ENCODE results near the gene VSIG2.
A peak's percentile ranks its signal among the peaks of the same experiment; 100 is the strongest.
"Not testable (repeated sequence)": the region's sequence is repeated elsewhere in the genome, so short reads cannot be mapped to it uniquely, and the experiment has no call there.

The VSIG2 gene, protein sequence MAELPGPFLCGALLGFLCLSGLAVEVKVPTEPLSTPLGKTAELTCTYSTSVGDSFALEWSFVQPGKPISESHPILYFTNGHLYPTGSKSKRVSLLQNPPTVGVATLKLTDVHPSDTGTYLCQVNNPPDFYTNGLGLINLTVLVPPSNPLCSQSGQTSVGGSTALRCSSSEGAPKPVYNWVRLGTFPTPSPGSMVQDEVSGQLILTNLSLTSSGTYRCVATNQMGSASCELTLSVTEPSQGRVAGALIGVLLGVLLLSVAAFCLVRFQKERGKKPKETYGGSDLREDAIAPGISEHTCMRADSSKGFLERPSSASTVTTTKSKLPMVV

DNA sequence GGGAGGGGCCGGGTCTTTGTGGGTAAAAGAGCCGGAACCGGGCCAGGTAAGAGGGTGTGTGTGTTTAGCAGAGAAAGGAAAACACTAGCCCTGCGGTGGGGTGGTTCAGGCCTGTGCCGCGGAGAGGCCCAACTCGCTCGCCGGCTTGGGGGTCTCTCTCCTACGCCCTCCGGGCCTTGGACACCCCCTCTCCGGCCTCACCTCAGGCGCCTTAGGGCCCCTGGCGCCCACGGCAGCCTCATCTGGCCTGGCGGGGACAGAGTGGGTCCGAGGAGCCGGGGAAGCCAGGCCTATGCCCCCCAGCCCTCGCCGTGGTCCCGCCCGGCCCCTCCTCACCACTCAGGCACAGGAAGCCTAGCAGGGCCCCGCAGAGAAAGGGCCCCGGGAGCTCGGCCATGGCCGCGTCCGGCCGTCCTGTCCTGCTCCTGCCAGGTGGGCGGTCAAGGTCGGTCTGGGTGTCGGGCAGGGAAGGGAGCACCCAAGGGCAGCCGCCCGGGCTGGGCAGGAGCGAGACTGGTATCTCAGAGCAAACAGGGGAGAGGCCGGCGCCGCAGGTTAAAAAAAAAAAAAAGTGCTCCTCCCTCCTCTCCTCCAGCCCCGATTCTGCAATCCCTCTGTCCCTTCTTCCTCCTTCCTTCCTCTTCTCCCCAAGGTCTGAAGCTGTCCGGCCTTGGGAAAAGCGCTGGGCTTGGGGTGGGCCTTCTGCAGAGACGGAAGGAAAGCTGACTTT lies at the start of gene VSIG2:
Gene VSIG2 (minus strand): TSS at position 515 of the 730 bp plus-strand sequence. CDS start 118 bp downstream, at position 397.
- no peak for DNase-seq

DNA sequence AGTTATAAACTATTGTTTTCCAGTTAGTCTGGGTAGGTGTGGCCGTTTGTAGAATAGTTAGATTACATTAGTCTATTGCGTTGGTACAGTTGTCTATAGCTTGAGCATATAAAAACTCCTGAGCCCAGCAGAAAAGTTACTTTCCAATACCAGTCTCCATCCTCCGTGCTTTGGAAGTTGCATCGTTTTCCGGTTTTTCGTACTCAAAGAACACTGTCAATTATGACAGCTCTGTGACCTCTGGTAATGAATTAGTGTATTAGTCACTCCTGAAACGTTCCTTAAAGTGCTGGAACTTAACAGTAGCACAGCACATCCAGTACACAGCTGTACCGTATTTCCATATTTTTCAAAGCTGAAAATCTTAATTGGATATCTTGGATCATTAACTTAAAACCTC lies 49.0 kb upstream of the VSIG2 start:
- peak; percentile 49 for DNase-seq

- peak; percentile 80 for DNase-seq
Observed at GRCh38 chr11:124800226-124800929, 48.3 kb upstream of the VSIG2 start, which contains the start of gene MSANTD2. Gene MSANTD2 (minus strand): TSS chr11:124800406. CDS start chr11:124800380, 26 bp downstream.

DNA sequence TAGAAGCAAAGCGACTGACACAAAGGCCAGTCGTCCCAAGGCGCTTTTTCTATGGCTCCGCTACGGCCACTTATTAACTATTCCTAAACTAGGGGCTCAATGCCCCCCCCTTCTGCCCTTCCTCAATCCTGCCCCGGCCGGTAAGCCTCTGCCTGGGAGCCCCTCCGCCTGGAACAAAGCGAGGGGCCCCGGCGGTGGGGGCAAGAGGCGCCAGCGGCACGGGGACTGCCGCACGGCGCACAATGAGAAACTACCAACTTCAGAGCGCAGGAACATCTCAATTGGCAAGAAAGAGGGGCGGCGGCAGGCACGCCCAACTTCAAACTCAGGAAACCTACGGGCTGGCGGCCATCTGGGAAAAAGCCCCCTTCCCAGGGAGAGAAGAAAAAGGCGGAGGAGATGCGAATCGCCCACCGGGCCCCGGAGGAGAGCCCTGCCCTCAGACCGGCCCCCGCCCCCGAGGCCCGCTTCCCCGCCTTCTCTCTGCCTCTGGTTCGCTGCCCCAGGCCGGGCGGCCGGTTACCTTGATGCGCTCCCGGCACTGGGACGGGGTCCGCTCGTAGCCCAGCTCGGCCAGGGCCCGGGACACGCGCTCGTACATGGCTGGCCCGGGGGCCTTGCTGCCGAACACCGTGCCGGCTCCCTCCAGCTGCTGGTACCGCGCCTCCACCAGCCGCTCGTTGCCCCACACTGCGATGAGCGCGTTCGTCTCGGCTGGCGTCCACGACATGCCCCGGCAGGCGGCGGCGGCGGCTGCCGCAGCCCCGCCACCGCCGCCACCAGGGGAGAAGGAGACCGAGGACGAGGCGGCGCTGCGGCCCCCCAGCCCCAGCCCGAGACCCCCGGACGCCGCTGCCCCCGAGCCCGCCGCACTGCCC lies 47.5 kb upstream of the VSIG2 start:
- peak; percentile 36 for DNase-seq

DNA sequence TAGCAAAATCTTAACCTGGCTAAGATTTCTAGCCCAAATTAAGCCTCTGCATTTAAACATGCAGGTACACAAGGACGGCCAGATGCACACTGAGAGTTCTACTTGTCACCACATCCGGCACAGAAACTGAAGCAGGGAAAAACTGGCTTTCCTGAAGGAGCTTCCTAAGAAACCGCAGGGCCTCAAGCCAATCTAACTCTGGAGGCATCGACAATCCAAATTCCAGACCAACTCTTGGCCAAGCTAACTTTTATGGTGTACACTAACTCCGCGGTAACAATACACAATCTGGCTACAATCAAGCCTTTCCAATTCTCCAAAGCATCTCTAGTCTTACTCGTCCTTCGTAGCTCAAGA lies 46.9 kb upstream of the VSIG2 start:
- peak; percentile 79 for DNase-seq

DNA sequence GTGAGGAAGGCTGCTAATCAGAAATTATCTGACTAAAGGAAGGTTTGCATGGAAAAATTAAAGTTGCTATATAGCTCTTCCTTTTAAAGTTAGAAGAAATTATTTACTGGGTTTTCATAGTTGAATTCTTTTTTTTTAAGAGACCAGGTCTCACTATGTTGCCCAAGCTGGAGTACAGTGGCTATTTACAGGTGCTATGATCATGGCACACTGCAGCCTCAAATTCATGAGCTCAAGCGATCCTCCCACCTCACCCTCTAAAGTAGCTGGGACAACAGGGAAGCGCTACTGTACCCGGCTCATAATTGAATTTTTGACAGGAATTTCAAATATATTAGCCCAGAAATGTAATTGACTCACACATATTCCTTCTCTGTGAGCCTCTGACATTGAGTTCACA lies 44.3 kb upstream of the VSIG2 start:
- no peak for DNase-seq

- DNase-seq, result peak; percentile 55
Observed at GRCh38 chr11:124793466-124794278, 41.6 kb upstream of the VSIG2 start.

DNA sequence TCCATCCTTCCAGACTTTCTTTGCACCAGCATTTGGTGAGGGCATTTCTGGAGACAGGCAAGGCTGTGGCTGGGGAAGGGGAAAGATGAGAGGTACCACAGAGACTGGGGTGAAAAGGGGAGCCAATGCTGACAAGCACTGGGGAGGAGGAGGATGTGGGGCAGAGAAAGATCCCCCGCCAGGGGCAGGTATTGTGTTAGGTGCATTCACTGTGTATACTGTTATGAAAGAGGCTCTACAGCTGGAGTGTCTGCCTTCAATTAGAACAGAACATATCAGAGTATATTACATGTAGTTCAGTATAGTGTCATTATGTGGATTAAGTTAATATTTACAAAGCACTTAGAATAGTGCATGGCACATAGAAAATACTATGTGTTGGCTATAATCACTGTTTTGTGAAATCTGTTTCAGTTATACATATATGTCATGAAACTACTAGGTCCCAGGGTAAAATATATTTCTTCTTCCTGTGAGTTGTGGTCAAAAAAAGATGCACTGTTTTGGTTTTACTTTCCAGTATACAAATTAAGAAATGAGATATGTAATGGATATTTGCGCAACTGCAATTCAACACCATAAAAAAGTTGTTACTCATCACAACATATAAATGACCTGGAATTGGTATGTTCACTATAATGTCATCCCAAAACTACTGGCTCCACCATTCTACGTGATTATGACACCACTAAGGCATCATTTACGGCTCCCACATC lies 39.7 kb upstream of the VSIG2 start:
- peak; percentile 17 for DNase-seq

GRCh38 chr11:124788521-124788920 lies 36.5 kb upstream of the VSIG2 start:
- peak; percentile 12 for DNase-seq

- no peak for DNase-seq
Observed at GRCh38 chr11:124784051-124784450, 32.0 kb upstream of the VSIG2 start.

DNA sequence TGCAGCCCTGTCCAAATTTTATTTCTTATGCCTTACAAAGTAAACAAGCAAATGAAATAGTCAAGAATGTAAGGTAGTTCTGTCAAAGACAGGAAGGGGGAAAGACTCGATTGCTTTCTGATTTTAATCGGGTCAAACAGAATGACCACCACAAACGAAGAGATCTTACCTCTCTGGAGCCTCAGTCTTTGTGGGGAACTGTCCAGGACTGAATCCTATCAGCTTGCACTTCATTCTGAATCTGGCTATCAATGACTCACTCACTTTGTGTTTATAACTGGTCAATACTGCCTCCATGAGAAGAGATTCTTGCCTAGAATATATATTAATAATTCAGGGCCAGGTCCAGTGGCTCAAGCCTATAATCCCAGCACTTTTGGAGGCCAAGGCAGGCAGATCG lies 30.9 kb upstream of the VSIG2 start:
- DNase-seq, result no peak

GRCh38 chr11:124779568-124779967 lies 27.5 kb upstream of the VSIG2 start:
- no peak for DNase-seq

- no peak for DNase-seq
Observed at GRCh38 chr11:124778281-124778680, 26.2 kb upstream of the VSIG2 start.

DNA sequence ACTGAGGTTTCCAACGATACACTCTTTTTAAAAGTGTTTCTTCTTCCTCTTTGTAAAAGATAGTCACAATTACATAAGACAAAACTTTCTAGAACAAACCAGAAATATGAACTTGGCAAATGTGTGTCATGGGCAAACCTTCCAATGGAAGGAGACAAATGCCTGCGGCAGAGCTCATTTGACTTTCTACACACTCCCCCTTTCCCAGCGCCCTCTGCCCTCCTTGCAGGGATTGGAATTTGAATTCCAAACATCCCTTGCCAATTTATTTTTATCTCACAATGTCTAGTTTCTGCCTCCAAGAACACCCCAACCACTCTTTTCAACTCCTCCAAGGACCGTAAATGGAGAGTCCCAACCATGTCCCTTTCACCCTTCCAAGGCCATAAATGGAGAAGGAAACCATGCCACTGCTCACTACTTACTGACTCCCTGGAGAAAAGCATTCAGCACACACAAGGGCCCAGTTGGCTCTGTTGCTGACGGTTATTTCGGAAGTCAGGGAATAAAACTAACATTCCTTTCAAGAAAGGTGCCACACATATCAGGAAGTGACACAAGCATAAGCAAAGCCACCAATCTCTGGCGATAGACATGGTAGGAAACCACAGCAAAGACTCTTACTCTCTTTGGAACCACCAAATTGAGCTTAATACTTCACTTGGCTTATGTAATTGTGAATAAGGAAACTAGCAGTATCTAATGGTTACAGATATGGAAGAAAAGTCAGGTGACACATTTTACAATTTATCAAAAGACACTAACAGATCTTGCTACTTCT lies 25.0 kb upstream of the VSIG2 start:
- no peak for DNase-seq

- not testable (repeated sequence) for DNase-seq
Observed at GRCh38 chr11:124770959-124771358, 18.9 kb upstream of the VSIG2 start.

DNA sequence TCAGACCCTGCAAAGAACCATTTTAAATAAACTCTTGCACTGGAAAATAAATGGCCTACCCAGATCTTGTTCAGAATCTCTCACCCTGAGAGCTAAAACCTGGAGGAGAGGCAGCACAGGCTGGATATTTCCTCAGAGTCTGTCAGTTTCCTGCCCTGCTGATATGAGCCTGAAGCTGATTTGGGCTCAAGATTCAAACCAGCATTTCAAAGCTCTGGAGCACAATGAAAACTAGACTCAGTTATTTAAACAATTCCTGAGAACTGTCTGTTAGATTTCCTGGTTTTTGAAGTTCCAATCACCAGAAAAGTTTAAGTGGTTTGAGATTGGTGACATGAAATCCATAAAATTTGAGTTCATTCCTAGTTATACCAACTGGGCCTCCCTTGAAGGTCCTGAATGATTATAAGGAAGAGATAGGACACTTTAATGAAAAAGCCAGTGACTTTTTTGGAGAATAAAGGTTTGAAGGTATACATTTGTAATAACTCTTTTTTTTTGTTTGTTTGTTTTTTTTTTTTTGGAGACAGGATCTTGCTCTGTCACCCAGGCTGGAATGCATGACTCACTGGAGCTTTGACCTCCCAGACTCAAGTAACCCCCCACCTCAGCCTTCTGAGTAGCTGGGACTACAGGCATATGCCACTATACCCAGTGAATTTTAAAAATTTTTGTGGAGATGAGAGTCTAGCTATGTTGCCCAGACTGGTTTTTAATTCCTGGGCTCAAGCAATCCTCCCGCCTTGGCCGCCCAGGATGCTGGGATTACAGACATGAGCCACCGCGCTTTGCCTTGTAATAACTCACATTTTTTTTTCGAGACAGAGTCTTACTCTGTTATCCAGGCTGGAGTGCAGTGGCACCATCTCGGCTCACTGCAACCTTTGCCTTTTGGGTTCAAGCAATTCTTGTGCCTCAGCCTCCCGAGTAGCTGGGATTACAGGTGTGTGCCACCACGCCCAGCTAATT lies 18.0 kb upstream of the VSIG2 start:
- peak; percentile 83 for DNase-seq

DNA sequence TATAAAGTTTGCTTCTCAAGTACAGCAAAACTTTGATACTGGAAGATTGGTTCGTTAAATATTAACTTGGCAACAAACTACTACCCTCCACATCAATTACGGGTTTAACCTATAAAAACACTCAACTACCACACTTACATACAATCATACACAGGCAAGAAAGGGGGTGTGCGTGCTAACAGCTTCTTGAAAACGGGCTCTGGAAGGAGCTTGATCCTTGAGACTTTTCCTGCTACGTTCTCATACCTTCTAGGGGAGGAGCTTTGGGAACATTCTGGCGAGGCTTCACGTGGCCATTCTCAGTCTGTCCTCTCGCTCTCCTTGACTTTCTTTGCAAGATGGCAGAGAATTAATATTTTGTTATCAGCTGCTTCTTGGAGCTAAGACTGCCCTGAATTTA lies 16.9 kb upstream of the VSIG2 start:
- no peak for DNase-seq

DNA sequence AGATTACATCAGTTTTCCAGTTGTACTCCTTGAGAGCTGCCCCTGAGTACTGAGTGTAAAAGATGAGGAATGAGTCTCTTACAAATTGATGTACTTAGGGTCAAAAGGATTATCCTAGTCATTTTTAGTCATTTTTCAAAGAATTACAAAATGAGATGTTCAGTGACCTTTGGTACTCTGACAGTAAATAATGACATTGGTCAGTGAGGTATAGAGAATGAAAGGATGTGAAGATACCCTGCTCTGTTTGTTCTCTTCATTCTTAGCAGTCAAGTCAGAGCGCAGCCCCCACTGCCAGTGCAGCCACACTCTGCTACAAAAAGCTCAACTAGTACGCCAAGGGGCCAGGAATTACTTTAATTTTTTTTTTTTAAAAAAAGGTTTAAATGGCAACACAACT lies 14.1 kb upstream of the VSIG2 start:
- no peak for DNase-seq

Measured in EL (cell line).